HG02763 (cell line): Measurements from ENCODE around the gene KLHL13.
"Not testable (repeated sequence)": the region's sequence is repeated elsewhere in the genome, so short reads cannot be mapped to it uniquely, and the experiment has no call there.

ENCODE experiments used
- ATAC-seq: cut with Tn5 transposase; IDR thresholded peaks from one replicate; pipeline ENCODE4 v1.9.1; 2021; ENCODE audit warnings: mild to moderate bottlenecking, moderate library complexity; ENCODE audit not compliant: unreplicated experiment

KLHL13 gene

GRCh38 chrX:118116713-118117550 lies at the start of gene KLHL13:
KLHL13 (minus strand) TSS chrX:118116810; CDS start chrX:118028473, 88,337 bp downstream.
- ATAC-seq, result no peak

- ATAC-seq, result no peak
These were observed 47.5 kb upstream of the KLHL13 start for GRCh38 chrX:118164138-118164537.

- no peak for ATAC-seq
These were observed 40.5 kb upstream of the KLHL13 start for GRCh38 chrX:118156953-118157608.

GRCh38 chrX:118156254-118156952 lies 39.8 kb upstream of the KLHL13 start:
- no peak for ATAC-seq

- ATAC-seq, result no peak
These were observed 36.7 kb upstream of the KLHL13 start for GRCh38 chrX:118153270-118153669.

- no peak for ATAC-seq
These were observed 36.1 kb upstream of the KLHL13 start for GRCh38 chrX:118152721-118153120.

- no peak for ATAC-seq
These were observed 32.1 kb upstream of the KLHL13 start for GRCh38 chrX:118148737-118149136.

GRCh38 chrX:118147771-118148170 lies 31.2 kb upstream of the KLHL13 start:
- ATAC-seq, result not testable (repeated sequence)

- ATAC-seq, result no peak
These were observed 27.0 kb upstream of the KLHL13 start for GRCh38 chrX:118143578-118143977.

- ATAC-seq, result no peak
These were observed 14.7 kb upstream of the KLHL13 start for GRCh38 chrX:118131336-118131735.

GRCh38 chrX:118129681-118130080 lies 13.1 kb upstream of the KLHL13 start:
- no peak for ATAC-seq

GRCh38 chrX:118128724-118129123 lies 12.1 kb upstream of the KLHL13 start:
- ATAC-seq, result no peak

- no peak for ATAC-seq
These were observed 9.7 kb upstream of the KLHL13 start for GRCh38 chrX:118126286-118126685.

- not testable (repeated sequence) for ATAC-seq
These were observed 7.6 kb upstream of the KLHL13 start for GRCh38 chrX:118124243-118124642.

- ATAC-seq, result no peak
These were observed 1.1 kb upstream of the KLHL13 start for GRCh38 chrX:118117741-118118140.

- no peak for ATAC-seq
These were observed 477 bp downstream of the KLHL13 start for GRCh38 chrX:118115953-118116712.

GRCh38 chrX:118114971-118115370 lies 1.6 kb downstream of the KLHL13 start:
- ATAC-seq, result no peak

GRCh38 chrX:118109065-118109464 lies 7.5 kb downstream of the KLHL13 start:
- no peak for ATAC-seq

GRCh38 chrX:118108304-118108703 lies 8.3 kb downstream of the KLHL13 start:
- no peak for ATAC-seq

GRCh38 chrX:118100091-118100490 lies 16.5 kb downstream of the KLHL13 start:
- ATAC-seq, result no peak

GRCh38 chrX:118088084-118088483 lies 28.5 kb downstream of the KLHL13 start:
- no peak for ATAC-seq
